PC-3 (cell line): ENCODE data around the gene P2RX6. TPM values are rescaled to one million over a fixed set of nuclear protein-coding genes. Genes with fewer than 3 reads are reported as not detected.
A peak's percentile ranks its signal among the peaks of the same experiment; 100 is the strongest.

Experiments
- ATAC-seq: fragments of 200-7000 bp; cut with Tn5 transposase; 2 replicates; pipeline ENCODE4 v1.9.1; 2020; ENCODE audit warnings: mild to moderate bottlenecking, moderate library complexity
- BruUV-seq: library from RNA; stranded (reverse); fragments of 400-500 nt; replicated peaks from 2 replicates; lab custom pipeline; 2021; lab: Mats Ljungman, UMichigan
- CTCF ChIA-PET: fragments of 300-600 bp; sonication (Branson Sonifier 250); formaldehyde crosslinking; loops from one replicate; lab custom pipeline; 2022; ENCODE audit warnings: antibody characterized with exemption; lab: Charles Lee
- POLR2A ChIA-PET: fragments of 300-600 bp; sonication (Branson Sonifier 250); formaldehyde crosslinking; loops from one replicate; lab custom pipeline; 2022; ENCODE audit warnings: antibody characterized with exemption; ENCODE audit not compliant: unreplicated experiment; lab: Charles Lee
- DNase-seq: peaks from one replicate; pipeline ENCODE4 v3.0.0-alpha.2; 2015
- H2AFZ ChIP-seq: fragments of 300-600 bp; sonication (generic); 2 replicates; pipeline ENCODE4 v1.6.0; 2016; ENCODE audit warnings: antibody characterized with exemption, low read length
- H3F3A ChIP-seq: fragments of 300-600 bp; sonication (generic); one replicate; pipeline ENCODE4 v1.6.0; 2017; ENCODE audit warnings: antibody characterized with exemption, low read length, control low read depth, mild to moderate bottlenecking; ENCODE audit not compliant: unreplicated experiment
- H3K27ac ChIP-seq: fragments of 300-600 bp; sonication (generic); 2 replicates; pipeline ENCODE4 v1.5.1; 2016; ENCODE audit warnings: mild to moderate bottlenecking, low read length
- H3K27me3 ChIP-seq: fragments of 300-600 bp; sonication (generic); 2 replicates; pipeline ENCODE4 v1.6.1; 2016; ENCODE audit warnings: low read length, mixed read lengths
- H3K36me3 ChIP-seq: fragments of 300-600 bp; sonication (generic); 2 replicates; pipeline ENCODE4 v1.6.1; 2016; ENCODE audit warnings: low read depth, mixed run types, low read length, mixed read lengths
- H3K4me1 ChIP-seq: fragments of 300-600 bp; sonication (generic); 2 replicates; pipeline ENCODE4 v1.5.1; 2016; ENCODE audit warnings: low read length; ENCODE audit not compliant: insufficient read depth
- H3K4me2 ChIP-seq: fragments of 300-600 bp; sonication (generic); 2 replicates; pipeline ENCODE4 v1.6.0; 2016; ENCODE audit warnings: low read length
- H3K4me3 ChIP-seq: fragments of 300-600 bp; sonication (generic); 2 replicates; pipeline ENCODE4 v1.5.1; 2016; ENCODE audit warnings: mild to moderate bottlenecking, low read length, mixed read lengths
- H3K79me2 ChIP-seq: fragments of 300-600 bp; sonication (generic); 2 replicates; pipeline ENCODE4 v1.6.1; 2017; ENCODE audit warnings: low read length, mixed read lengths
- H3K9ac ChIP-seq: fragments of 300-600 bp; sonication (generic); 2 replicates; pipeline ENCODE4 v1.6.0; 2016; ENCODE audit warnings: mild to moderate bottlenecking, low read length
- H3K9me2 ChIP-seq: fragments of 300-600 bp; sonication (generic); replicated peaks from 2 replicates; pipeline ENCODE4 v1.6.1; 2016; ENCODE audit warnings: mixed run types, low read length, mixed read lengths
- H3K9me3 ChIP-seq: fragments of 300-600 bp; sonication (generic); 2 replicates; pipeline ENCODE4 v1.6.1; 2016; ENCODE audit warnings: low read length, mixed read lengths
- H4K20me1 ChIP-seq: fragments of 300-600 bp; sonication (generic); 2 replicates; pipeline ENCODE4 v1.6.1; 2016; ENCODE audit warnings: low read length, mixed read lengths
- CTCF ChIP-seq: fragments of 300-600 bp; sonication (generic); conservative IDR thresholded peaks from 2 replicates; pipeline ENCODE4 v1.5.1; 2017; ENCODE audit warnings: antibody characterized with exemption, low read depth, mild to moderate bottlenecking, low read length
- EZH2 ChIP-seq: fragments of 300-600 bp; sonication (generic); IDR thresholded peaks from one replicate; pipeline ENCODE4 v1.6.1; 2017; ENCODE audit warnings: antibody characterized with exemption, mild to moderate bottlenecking, low read length; ENCODE audit not compliant: unreplicated experiment
- EZH2phosphoT487 ChIP-seq: fragments of 300-600 bp; sonication (generic); IDR thresholded peaks from 2 replicates; pipeline ENCODE4 v1.6.1; 2018; ENCODE audit warnings: mild to moderate bottlenecking, antibody characterized with exemption, low read length, borderline replicate concordance
- intact Hi-C: fragments of 100-400 bp; cut with micrococcal nuclease; formaldehyde crosslinking; loops from 2 replicates; pipeline ENCODE4 v1.9.0; 2023
- total RNA-seq: library from RNA; depleted of rRNA; stranded (reverse); fragments of >200 nt; gene quantifications from 2 replicates; pipeline ENCODE4 v1.2.3, GENCODE V29; 2014

P2RX6 gene
- total RNA-seq, 1 experiment from 2014 or later, result 1.1 TPM

GRCh38 chr22:20999350-21000206 is 15.4 kb upstream of the P2RX6 start:
- POLR2A ChIA-PET, result interaction anchor here (0.7 kb wide), 1 partner anchor 45 kb away, joined by 3 read pairs; no protein-coding TSS in a partner anchor

GRCh38 chr22:21000207-21000986 is 14.6 kb upstream of the P2RX6 start:
- Histone ChIP-seq H3K27me3 (no peaks in the 10 kb centered on the region), H2AFZ (no peak overlapping the region), H3F3A (no peaks in the 10 kb centered on the region), H3K79me2 (peaks cover 36% of the 10 kb centered on the region), H3K4me2 (peak overlapping the region; percentile 100), H3K27ac (no peak overlapping the region), H3K9me2 (no peaks in the 10 kb centered on the region), H3K9ac (peak overlapping the region; percentile 96), H3K36me3 (peaks cover 6% of the 10 kb centered on the region; the same call in 1 of the 2 replicates), H4K20me1 (no peaks in the 10 kb centered on the region), H3K4me1 (peaks cover 24% of the 10 kb centered on the region), H3K4me3 (peak overlapping the region; percentile 92), H3K9me3 (no peaks in the 10 kb centered on the region)
- ATAC-seq (peak; percentile 6; the same call in 1 of the 2 replicates), DNase-seq (peak; percentile 9)
- intact Hi-C loops, result no loop called here
- TF ChIP-seq CTCF (no peak), EZH2 (no peak), EZH2phosphoT487 (no peak)
- POLR2A ChIA-PET, result no interaction called here
- CTCF ChIA-PET, result no interaction called here
- BruUV-seq, result no TSS peak

More at GRCh38 chr22:20999350-21000206, 15.4 kb upstream of the P2RX6 start:
- H3K9me2 ChIP-seq, result no peaks in the 10 kb centered on the region
- no TSS peak for BruUV-seq
- H3K36me3 ChIP-seq, result peaks cover 6% of the 10 kb centered on the region; the same call in 1 of the 2 replicates
- intact Hi-C loops, result no loop called here
- peak overlapping the region; percentile 100 for H3K4me2 ChIP-seq
- no peaks in the 10 kb centered on the region for H3K9me3 ChIP-seq
- H3K4me1 ChIP-seq, result peaks cover 24% of the 10 kb centered on the region
- H3K4me3 ChIP-seq, result peak overlapping the region; percentile 92; the same call in 1 of the 2 replicates
- DNase-seq, result no peak
- TF ChIP-seq CTCF (no peak), EZH2 (no peak), EZH2phosphoT487 (no peak)
- no peaks in the 10 kb centered on the region for H4K20me1 ChIP-seq
- no peak overlapping the region for H2AFZ ChIP-seq
- no peak for ATAC-seq
- H3K27ac ChIP-seq, result no peak overlapping the region
- H3K9ac ChIP-seq, result no peak overlapping the region
- H3K79me2 ChIP-seq, result peaks cover 36% of the 10 kb centered on the region
- CTCF ChIA-PET, result interaction anchor here (0.8 kb wide), 1 partner anchor 104 kb away, joined by 3 read pairs; no protein-coding TSS in a partner anchor
- H3F3A ChIP-seq, result no peaks in the 10 kb centered on the region
- no peaks in the 10 kb centered on the region for H3K27me3 ChIP-seq
